HFF-Myc (cell line): ENCODE data around the gene DLX3.

Experiments used
- DNase-seq: peaks from one replicate; pipeline ENCODE4 v3.0.0-alpha.2; 2011; ENCODE audit warnings: low read depth; ENCODE audit errors: extremely low read depth
- H3K4me3 ChIP-seq: replicated peaks from 2 replicates; pipeline ENCODE4 v1.5.1; 2011; ENCODE audit warnings: low read depth, mild to moderate bottlenecking, control low read depth, low read length
- CTCF ChIP-seq: IDR thresholded peaks from 2 replicates; pipeline ENCODE4 v1.5.1; 2012; ENCODE audit warnings: mild to moderate bottlenecking, low read depth, low read length, control low read depth; ENCODE audit errors: missing control alignments

Gene DLX3

DNA sequence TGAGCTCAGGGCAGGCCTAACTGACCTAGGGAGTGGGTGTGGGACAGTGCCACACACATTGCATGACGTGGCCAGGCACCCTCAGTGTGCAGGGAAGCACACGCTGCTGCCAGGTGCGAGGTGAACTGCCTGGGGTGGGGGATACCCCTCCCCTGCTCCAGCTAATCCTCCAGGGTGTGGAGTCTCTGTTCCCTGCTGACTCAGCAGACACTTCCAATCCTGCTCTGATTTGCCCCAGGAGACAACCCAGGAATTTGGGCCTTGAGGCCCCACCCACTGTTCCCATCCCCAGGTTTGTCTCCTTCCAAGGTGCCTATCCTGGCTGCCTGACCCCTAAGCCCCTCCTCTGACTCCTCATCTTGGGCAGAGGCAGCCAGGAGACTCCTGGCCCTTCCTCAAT, 10.7 kb downstream of the DLX3 start:
- TF ChIP-seq CTCF, result no peak
- no peak overlapping the region for H3K4me3 ChIP-seq
- no peak for DNase-seq

GRCh38 chr17:49980703-49981197, 14.3 kb downstream of the DLX3 start:
- no peak for DNase-seq
- no peak overlapping the region for H3K4me3 ChIP-seq
- TF ChIP-seq CTCF, result no peak

DNA sequence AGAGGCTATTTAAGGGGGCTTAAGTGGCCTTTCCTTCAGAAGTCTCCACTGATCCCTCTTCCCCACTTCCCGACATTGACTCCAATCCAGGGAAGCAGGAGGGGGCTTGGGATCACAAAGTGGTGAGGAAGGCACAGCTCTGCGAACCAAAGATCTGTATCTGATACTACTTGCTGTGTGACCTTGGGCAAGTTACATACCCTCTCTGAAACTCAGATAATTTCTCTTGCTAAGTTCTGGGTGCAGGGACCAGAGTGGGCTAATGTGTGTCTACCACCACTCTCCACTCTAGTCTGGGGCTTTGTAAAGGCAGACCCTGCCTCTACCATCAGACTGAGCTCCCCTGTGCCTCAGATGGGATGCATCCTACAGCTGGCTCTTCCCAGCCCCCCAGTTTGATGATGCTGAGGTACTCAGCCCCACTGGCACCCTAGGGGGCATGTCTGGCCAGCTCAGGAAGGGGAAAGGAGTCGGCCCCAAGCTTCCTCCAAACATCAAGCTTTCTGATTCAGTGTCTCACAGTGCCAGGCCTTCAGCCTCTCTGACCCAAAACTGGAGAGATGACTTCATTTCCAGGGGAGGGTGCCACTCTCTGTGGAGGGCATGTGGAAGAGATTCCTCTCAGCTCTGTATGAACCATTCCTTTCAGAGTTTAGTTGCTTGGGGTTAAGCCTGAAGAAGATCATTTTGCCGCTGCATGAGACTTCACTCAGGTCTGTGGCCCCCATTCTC, 15.1 kb downstream of the DLX3 start:
- no peak overlapping the region for H3K4me3 ChIP-seq
- DNase-seq, result no peak
- no peak for TF ChIP-seq CTCF

DNA sequence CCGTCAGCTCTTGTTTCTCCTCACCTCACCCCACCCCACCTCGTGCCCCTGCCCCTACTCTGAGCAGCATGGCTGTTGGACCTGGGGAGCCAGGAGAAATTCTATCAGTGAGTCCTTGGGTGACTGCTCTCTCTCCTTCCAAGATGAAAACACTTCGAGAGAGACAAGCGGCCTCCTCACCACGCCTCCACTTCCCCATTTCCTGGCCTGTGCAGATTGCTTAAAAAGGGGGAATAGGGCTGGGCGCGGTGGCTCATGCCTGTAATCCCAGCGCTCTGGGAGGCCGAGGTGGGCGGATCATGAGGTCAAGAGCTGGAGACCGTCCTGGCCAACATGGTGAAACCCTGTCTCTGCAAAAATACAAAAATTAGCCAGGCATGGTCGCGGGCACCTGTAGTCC, 16.5 kb downstream of the DLX3 start:
- TF ChIP-seq CTCF, result no peak
- H3K4me3 ChIP-seq, result no peak overlapping the region
- DNase-seq, result no peak

DNA sequence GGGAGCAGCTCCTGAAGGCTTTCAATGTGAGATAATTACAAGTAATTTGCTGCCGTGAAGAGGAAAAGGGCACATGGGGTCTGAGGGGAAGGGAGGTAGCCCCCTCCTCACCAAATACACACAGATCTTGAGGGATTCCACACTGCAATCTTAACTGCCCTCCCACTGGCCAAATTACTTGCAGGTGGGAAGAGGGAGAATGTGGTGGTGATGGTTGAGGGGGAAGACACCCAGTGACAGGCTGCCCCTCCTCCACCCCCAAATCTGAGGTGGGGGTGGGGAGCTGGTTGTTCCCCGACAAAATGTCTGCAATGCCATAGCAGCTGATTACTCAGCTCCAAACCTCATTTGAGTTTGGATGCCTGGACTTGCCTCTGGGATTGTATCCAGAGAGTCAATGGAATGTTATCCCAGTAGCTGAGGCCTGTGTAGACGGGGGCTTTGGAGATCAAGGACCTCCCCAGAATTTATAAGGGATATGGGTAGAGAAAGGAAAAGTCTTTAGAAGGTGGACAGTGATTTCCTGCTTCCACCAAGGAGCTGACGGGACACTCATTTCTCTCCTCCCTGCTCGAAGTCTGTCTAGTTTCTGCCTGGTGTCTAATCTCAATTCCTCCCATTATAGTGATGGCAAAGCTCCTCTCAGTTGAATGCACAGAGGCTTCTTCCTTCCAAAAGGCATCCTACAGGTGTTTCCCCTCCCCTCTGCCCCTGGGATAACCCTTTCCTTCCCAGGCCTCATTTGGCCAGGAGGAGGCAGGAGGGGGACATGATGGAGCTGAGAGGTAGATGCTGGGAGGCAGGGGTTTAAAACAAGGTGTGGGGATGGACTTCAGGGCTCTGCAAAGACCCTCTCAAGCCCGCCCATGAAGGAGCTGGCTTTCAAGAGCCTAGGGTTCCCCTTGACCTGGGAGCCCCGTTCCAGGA, 17.3 kb downstream of the DLX3 start:
- no peak overlapping the region for H3K4me3 ChIP-seq
- DNase-seq, result no peak
- TF ChIP-seq CTCF, result no peak

DNA sequence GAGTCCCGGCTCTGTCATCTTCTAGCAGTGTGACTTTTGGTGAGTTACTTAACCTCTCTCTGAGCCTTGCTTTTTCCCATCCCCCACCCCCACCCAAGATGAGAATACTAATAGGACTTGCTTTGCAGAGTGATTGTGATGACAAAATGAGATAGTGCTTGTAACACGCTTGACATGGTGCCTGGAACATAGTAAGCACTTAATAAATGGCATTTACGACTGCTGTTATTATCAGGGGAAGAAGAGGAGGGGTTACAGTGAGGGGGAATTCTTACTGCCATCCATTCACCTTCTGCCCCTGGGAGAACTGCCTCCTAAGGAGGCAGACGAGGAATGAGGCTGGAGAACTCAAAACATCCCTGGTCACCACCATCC, 18.2 kb downstream of the DLX3 start:
- TF ChIP-seq CTCF, result no peak

More for the DNA sequence above, 18.2 kb downstream of the DLX3 start:
- no peak overlapping the region for H3K4me3 ChIP-seq
- no peak for DNase-seq
